HG03175 (cell line): ENCODE results near the gene UBE2O.

Experiments
- ATAC-seq: cut with Tn5 transposase; IDR thresholded peaks from one replicate; pipeline ENCODE4 v1.9.1; 2021; ENCODE audit warnings: mild to moderate bottlenecking, moderate library complexity; ENCODE audit not compliant: unreplicated experiment

The UBE2O gene

DNA sequence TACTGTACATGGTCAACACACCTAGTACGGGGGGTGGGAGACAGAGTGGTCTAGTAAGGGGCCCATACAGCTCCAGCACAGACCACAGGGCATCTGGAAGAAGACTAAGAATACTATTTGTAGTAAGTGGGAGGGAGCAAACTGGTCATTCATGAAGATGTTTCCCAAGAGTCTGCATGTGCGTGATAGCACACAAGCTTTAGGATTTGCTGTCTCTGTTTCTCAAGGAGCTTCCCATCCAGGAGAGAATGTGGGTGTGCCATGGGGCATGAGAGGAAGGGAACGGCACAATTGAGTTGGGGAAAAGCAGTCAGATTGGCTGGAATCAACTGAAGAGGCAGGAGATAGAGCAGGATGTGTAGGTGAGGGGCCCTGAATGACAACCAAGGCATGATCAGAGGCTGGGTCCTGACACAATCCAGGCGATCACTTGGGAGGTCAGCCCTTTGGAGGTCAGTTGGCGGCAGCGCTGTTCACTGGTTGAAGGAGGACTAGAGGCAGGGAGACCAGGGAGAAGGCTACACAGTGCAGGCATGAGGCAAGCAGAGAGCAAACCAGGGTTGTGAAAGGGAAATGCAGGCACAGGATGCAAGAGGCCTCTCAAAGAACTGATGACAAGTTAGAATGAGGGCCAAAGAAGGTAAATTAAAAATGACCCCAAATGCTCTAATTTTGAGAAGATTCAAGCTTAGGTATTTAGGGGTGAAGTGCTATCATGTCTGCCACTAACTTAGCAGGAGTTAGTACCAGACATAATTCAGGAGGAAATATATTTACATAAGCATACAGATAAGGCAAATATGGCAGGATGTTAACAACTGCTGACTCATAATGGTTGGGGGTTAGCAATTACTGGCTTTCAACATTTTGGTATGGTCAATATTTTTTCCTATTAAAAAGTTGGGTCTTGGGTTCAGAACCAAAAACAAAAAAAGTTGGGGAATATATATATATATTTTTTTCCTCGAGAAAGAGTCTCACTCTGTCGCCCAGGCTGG lies 10.3 kb downstream of the UBE2O start:
- ATAC-seq = no peak

GRCh38 chr17:76441686-76442340 lies 11.1 kb downstream of the UBE2O start:
- no peak for ATAC-seq

GRCh38 chr17:76440751-76441362 lies 12.1 kb downstream of the UBE2O start:
- ATAC-seq = no peak

DNA sequence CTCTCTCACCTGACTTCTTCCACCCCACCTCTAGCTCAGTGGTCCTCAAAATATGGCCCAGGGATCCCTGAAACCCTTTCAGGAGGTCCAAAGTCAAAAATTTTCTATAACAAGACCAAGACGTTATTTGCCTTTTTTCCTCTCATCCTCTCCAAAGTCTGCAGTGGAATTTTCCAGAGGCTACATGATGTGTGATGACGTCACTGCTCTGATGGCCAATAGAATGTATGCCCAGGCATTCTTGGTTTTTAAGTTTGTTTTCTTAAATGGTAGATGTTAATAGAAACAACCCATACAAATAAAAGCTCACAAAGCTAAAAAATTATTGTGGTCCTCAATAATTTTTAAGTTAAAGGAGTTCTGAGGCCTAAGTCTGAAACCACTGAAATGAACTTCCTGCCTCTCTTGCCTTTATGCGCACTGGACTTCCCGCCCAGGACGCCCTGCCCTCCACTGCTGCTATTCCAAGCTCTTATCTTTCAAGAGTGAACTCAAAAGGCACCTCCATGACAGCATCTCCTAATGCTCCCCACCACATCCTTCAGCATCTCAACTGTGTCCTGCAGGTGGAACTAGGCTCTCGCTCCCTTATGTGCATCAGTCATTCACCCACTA lies 13.5 kb downstream of the UBE2O start:
- no peak for ATAC-seq

GRCh38 chr17:76438906-76439305 lies 14.0 kb downstream of the UBE2O start:
- no peak for ATAC-seq

GRCh38 chr17:76437467-76438402 lies 15.2 kb downstream of the UBE2O start:
- ATAC-seq = no peak

DNA sequence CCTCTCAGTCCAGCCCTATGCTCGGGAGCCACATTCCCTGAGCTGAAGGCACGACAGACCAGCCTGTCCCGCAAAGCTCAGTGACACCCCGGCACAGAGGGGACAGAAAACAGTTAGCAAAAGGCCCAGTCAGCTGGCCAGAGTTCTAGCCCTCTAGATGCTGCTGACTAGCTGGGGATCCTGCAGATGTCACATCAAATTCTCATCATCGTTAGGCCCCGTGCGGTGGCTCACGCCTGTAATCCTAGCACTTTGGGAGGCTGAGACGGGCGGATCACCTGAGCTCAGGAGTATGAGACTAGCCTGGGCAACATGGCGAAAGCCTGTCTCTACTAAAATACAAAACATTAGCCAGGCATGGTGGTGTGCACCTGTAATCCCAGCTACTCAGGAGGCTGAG lies 17.2 kb downstream of the UBE2O start:
- no peak for ATAC-seq

GRCh38 chr17:76434870-76435269 lies 18.1 kb downstream of the UBE2O start:
- ATAC-seq = no peak

GRCh38 chr17:76433693-76434092 lies 19.3 kb downstream of the UBE2O start:
- no peak for ATAC-seq

GRCh38 chr17:76432712-76433336 lies 20.1 kb downstream of the UBE2O start:
- no peak for ATAC-seq

DNA sequence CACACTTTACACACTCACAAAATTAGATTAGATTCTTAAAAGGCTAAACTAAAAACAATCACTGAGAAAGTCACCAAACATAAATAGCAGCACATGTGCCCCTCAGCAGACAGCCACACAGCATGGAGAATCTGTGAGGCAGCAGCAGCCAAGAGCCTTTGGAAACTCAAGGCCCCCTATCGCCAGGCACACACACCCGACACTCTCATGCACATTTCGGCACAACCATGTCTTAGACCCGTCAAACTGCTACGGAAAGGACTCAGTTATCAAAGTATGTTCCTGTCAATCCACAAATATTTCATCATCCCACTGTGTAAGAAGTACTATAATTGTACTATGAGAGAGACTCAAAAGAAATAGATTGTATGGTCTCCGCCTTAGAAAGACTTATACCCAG lies 20.9 kb downstream of the UBE2O start:
- ATAC-seq = no peak

GRCh38 chr17:76431509-76431908 lies 21.4 kb downstream of the UBE2O start:
- no peak for ATAC-seq

DNA sequence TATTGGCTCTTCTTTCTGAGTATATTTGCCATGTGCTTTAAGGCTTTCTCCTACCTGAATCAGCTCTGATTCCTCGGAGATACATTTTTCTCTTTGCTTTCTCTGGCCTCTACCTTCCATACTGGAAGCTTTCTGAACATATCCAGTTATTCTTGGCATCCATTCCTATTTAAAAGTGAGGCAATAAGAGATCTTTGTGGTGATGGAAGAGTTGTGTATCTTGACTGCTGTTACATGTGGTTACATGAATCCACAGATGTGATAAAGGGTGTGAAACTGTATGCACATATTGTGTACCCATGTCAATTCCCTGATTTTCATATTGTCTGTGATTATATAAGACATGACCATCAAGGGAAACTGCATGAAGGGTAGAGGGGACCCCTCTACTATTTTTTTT lies 24.4 kb downstream of the UBE2O start:
- no peak for ATAC-seq

GRCh38 chr17:76427501-76428231 lies 25.3 kb downstream of the UBE2O start:
- no peak for ATAC-seq

- ATAC-seq = no peak
Measured at GRCh38 chr17:76426853-76427252, 26.1 kb downstream of the UBE2O start.

GRCh38 chr17:76422860-76423259 lies 30.1 kb downstream of the UBE2O start:
- no peak for ATAC-seq

DNA sequence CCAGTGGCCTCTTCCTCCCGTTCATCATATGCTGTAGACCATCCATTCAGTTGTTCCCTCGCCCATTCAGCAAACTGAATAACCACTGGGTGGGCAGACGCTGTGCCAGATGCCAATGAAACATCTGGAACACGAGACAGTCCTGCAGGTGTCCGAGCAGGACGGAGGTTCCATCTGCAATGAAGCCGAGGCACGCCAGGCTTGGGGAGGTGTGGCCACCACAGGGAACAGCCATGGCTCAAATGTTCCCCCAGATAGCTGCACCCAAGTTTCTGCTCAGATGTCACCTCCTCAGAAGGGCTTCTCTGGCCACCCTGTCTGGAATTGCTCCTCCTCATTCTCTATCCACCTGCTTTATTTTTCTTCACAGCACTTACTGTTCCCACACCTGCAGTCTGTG lies 30.5 kb downstream of the UBE2O start:
- ATAC-seq = no peak

DNA sequence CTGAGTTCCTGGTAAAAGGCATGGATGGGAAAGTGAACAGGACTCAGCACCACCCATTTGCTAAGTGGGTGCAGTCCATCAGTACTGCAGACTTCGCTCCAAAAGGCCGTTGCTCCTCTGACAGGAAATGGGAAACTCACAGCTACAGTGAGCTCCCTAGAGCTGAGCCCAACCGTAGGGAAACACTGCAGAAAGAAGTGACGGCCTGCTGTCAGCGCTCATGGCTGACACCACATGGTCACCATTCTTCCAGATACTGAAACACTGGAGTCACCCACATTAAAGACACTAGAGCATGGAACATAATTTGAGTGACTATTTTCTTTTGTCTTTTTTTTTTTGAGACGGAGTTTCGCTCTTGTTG lies 31.9 kb downstream of the UBE2O start:
- no peak for ATAC-seq

GRCh38 chr17:76420356-76421043 lies 32.5 kb downstream of the UBE2O start:
- ATAC-seq = no peak
